ENCODE data around the gene BCL2L15.

The BCL2L15 gene

GRCh38 chr1:113872219-113872935, 15.0 kb downstream of the BCL2L15 start:
- peak; percentile 44 for DNase-seq (ENCODE audit: low read depth)
- peak overlapping the region; percentile 94 for H3K4me3 ChIP-seq (ENCODE audit: low read depth, low read length)
- TF ChIP-seq, protein P1, sequence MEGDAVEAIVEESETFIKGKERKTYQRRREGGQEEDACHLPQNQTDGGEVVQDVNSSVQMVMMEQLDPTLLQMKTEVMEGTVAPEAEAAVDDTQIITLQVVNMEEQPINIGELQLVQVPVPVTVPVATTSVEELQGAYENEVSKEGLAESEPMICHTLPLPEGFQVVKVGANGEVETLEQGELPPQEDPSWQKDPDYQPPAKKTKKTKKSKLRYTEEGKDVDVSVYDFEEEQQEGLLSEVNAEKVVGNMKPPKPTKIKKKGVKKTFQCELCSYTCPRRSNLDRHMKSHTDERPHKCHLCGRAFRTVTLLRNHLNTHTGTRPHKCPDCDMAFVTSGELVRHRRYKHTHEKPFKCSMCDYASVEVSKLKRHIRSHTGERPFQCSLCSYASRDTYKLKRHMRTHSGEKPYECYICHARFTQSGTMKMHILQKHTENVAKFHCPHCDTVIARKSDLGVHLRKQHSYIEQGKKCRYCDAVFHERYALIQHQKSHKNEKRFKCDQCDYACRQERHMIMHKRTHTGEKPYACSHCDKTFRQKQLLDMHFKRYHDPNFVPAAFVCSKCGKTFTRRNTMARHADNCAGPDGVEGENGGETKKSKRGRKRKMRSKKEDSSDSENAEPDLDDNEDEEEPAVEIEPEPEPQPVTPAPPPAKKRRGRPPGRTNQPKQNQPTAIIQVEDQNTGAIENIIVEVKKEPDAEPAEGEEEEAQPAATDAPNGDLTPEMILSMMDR (IDR thresholded peaks at IDR 0.05; ENCODE audit: insufficient read depth, low read depth, low read length, missing control alignments) = no peak

GRCh38 chr1:113871597-113872113, 15.7 kb downstream of the BCL2L15 start, which contains the start of gene PTPN22:
PTPN22 (minus strand) TSS chr1:113871712.
- TF ChIP-seq, protein P1 (IDR thresholded peaks at IDR 0.05; ENCODE audit: insufficient read depth, low read depth, low read length, missing control alignments) = no peak
- peak; percentile 94 for DNase-seq (ENCODE audit: low read depth)

DNA sequence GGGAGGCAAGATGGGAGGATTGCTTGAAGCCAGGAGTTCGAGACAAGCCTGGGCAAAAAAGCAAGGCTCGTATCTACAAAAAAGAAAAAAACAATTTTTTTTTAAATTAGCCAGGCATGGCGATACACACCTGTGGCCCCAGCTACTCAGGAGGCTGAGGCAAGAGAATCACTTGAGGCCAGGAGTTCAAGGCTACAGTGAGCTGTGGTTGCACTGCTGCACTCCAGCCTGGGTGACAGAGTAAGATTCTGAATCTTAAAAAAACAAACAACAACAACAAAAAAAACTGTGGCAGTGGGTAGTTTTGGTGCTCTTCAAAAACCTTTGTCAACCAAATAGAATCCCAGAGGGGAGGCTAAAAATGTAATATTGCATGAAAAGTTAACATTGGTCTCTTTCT, 16.6 kb downstream of the BCL2L15 start:
- H3K4me3 ChIP-seq (ENCODE audit: low read depth, low read length) = peak overlapping the region; percentile 94
- TF ChIP-seq, protein P1 (IDR thresholded peaks at IDR 0.05; ENCODE audit: insufficient read depth, low read depth, low read length, missing control alignments) = no peak

More at GRCh38 chr1:113871597-113872113, 15.7 kb downstream of the BCL2L15 start, which contains the start of gene PTPN22:
- H3K4me3 ChIP-seq (ENCODE audit: low read depth, low read length) = peak within 1 kb of the TSS; percentile 94

DNA sequence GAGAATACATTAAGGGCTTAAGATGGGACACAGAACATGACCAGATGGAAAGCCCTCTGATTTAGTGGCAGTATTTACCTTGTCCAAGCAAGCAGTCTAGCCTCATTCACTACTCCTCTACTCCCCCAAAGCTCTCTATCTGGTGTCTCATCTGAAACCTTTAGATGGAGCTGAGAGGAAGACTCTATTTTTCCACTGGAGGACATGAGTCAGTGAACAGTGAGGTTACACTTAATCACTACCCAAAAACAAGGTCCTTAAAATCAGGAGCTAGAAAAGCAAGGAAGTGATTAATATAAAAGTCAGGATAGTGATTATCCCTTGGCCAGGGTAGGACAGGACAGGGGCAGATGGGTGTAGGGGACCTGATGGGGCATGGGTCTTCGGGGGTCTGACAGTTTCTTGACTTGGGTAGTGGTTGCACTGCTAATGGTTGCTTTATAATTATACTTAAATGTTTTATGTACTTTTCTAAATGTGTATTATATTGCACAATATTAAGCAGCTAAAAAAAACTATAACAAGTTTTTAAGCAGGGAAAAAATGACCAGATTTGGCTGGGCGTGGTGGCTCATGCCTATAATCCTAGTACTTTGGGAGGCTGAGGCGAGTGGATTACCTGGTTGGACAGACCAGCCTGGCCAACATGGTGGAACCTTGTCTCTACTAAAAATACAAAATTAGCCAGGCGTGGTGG, 18.8 kb downstream of the BCL2L15 start:
- TF ChIP-seq, protein P1 (IDR thresholded peaks at IDR 0.05; ENCODE audit: insufficient read depth, low read depth, low read length, missing control alignments) = no peak
- no peak for DNase-seq (ENCODE audit: low read depth)
- H3K4me3 ChIP-seq (ENCODE audit: low read depth, low read length) = peak overlapping the region; percentile 7; the same call in 1 of the 2 replicates

More for the DNA sequence above, 16.6 kb downstream of the BCL2L15 start:
- peak; percentile 34 for DNase-seq (ENCODE audit: low read depth)

GRCh38 chr1:113861641-113862040, 25.7 kb downstream of the BCL2L15 start:
- no peak overlapping the region for H3K4me3 ChIP-seq (ENCODE audit: low read depth, low read length)
- no peak for DNase-seq (ENCODE audit: low read depth)
- TF ChIP-seq, protein P1 (IDR thresholded peaks at IDR 0.05; ENCODE audit: insufficient read depth, low read depth, low read length, missing control alignments) = no peak

DNA sequence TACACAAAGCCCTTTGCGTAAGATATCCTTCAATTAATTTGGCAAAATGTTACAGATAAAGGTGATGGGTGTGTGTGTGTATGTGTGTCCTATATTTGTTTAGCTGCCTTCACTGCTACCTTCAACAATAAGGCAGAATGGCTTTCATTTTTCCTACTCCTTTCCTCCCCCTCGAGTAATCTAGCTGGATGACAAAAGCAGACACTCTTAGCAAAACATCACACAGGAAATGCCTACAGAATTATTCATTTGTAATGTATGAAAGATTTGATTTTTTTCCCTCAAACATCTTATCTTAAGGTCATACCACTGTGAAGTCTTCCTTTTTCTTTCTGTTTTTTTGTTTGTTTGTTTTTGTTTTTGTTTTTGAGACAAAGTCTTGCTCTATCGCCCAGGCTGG, 26.5 kb downstream of the BCL2L15 start:
- H3K4me3 ChIP-seq (ENCODE audit: low read depth, low read length) = no peak overlapping the region

More for the DNA sequence above, 26.5 kb downstream of the BCL2L15 start:
- DNase-seq (ENCODE audit: low read depth) = no peak
- TF ChIP-seq, protein P1 (IDR thresholded peaks at IDR 0.05; ENCODE audit: insufficient read depth, low read depth, low read length, missing control alignments) = no peak
